CD1c-positive myeloid dendritic cell (primary cell): ENCODE measurements around the gene GALNT16.

ENCODE experiments used
- DNase-seq: peaks from one replicate; pipeline ENCODE4 v3.0.0-alpha.2; 2016; ENCODE audit errors: extremely low spot score

GALNT16 gene

GRCh38 chr14:69335371-69335771, 75.4 kb downstream of the GALNT16 start:
- no peak for DNase-seq

GRCh38 chr14:69337984-69338383, 78.0 kb downstream of the GALNT16 start:
- DNase-seq: no peak

GRCh38 chr14:69339426-69339825, 79.5 kb downstream of the GALNT16 start:
- DNase-seq: no peak

GRCh38 chr14:69342928-69343525, 83.1 kb downstream of the GALNT16 start:
- DNase-seq: no peak

GRCh38 chr14:69344171-69344570, 84.2 kb downstream of the GALNT16 start:
- no peak for DNase-seq

DNA sequence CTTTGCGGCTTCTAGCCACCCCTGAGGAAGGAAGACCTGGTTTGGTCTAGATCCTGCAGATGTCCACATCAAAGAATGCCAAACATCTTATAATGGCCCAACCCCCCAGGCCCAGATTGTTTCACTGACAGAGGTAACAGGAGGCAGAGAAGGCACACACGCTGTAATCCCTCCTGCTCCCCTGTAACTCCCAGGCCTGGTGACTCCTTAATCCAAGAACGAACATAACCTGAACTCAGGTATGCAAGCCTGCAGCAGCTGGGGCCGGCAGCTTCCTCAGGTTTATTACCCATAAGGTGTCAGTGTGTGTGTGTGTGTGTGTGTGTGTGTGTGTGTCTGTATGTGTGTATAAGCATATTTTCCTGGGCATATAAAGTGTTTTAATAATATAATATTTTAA, 85.4 kb downstream of the GALNT16 start:
- no peak for DNase-seq

- peak; percentile 20 for DNase-seq
Measured at GRCh38 chr14:69346710-69347109, 86.8 kb downstream of the GALNT16 start.

- no peak for DNase-seq
Measured at GRCh38 chr14:69349091-69349777, 89.3 kb downstream of the GALNT16 start.

DNA sequence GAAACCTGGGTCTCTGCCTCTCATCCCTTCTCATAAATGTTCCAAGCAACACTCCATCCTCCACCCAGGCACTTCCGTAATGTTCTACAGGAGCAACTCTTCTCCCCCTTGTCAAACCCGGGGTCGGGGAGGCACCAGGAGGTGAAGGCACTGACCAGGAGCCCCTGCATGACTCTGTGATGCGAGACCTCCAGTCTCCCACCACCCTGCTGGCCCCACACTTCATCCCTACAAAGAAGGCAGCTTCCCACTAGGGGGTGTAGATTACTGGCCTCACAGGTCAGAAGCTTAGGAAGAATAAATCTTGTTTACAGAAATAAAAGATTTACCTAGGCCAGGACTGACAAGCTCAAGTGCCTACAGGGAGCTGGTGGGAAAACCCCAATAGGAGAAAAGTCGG, 90.9 kb downstream of the GALNT16 start:
- DNase-seq: no peak

DNA sequence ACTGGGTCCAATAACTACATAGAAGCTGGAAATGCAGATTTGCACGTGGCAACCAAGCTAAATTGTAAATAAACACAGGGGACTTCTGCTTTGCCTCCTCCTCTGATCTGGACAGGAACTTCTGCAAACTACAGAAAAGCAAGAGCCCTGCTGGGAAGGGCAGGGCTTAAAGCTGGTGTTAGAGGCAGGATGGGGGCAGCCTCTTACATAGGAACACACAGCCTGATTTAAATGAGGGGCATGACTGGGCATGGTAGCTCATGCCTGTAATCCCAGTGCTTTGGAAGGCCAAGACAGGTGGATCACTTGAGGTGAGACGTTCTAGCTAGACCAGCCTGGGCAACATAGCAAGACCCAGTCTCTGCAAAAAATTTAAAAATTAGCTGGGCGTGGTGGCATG, 91.4 kb downstream of the GALNT16 start:
- peak; percentile 56 for DNase-seq

DNA sequence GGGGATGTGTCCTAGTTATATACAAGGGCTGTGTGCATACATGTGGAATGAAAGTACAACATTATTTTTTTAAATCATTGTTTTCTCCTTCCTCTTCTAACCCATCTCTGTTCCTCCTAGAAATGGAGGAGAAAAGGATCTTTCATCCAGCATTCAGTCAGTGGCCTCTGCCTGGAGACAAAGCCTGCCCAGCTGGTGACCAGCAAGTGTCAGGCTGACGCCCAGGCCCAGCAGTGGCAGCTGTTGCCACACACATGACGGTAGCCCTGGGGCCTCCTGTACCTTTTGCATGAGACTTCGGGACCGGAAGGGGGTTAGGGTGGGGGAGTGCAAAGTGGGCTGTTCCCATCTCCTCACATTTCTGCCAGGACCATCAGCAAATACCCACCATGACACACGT, 92.0 kb downstream of the GALNT16 start:
- DNase-seq: no peak

GRCh38 chr14:69353168-69353567, 93.2 kb downstream of the GALNT16 start:
- no peak for DNase-seq

DNA sequence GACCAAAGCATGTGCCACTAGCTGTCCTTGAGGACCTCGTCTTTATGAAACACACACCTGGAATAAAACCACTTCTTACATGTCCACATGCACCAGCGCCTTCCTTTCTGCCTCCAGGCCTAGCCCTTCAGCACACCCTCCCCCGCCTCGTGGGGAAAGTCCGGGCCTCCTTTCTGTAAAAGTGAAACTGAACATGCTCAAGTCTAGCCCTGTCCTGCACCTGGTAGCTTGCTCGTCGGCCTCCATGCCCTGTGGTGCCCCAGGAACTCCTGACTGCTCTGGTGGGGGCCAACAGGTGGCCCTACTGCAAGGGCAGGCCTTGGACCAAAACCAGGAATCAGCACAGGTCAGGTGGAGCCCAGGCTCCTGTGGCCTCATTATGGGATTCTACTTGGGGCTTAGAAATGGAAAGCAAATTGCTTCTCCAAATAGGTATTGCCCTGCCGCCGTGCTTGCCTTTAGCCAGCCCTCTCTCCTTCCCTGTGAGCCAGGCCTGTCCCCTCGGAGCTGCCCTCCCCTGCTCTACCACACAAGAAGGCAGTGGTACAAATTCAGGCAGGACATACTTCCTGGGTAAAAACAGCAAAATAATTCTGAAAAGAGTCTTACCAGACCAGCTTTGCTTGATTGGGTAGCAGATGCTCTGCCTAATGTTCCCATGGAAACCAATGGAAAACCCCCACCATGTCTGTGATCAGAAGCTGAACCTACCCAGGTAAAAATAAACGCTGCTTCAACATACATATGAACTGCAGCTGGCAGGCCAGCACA, 94.6 kb downstream of the GALNT16 start:
- no peak for DNase-seq

- DNase-seq: no peak
Measured at GRCh38 chr14:69355154-69355597, 95.2 kb downstream of the GALNT16 start.

GRCh38 chr14:69355607-69356281, 95.8 kb downstream of the GALNT16 start:
- no peak for DNase-seq

- no peak for DNase-seq
Measured at GRCh38 chr14:69356903-69357543, 97.1 kb downstream of the GALNT16 start.

DNA sequence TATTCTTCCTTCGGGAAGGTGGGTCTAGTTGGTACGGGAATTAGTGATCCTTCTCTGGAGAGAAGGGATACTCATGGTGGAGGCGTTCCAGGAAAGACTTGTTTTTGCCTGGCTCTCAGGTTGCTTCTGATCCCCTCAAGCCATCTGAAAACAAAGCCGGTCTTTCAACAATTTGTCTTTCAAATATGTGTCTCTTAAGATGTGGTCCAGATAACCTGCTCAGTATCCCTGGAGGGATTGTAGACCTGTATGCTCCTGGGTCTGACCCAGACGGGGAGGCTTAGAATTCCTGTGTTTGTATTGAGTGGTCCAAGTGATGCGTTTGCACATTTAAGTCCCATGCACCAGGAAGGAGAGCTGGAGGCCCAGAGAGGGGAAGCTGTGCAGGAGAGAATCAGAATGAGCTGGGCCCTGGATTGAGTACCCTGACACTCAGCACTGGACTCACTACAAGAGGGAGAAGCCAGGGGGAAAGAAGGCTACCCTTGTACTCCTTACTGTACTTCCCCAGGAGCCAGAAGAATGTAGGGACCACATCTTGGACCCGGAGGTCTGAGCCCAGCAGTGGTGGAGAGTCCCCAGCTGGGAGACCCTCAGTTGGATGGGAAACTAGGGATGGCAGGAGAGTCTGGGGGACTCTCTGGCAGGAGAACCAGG, 97.7 kb downstream of the GALNT16 start:
- no peak for DNase-seq

DNA sequence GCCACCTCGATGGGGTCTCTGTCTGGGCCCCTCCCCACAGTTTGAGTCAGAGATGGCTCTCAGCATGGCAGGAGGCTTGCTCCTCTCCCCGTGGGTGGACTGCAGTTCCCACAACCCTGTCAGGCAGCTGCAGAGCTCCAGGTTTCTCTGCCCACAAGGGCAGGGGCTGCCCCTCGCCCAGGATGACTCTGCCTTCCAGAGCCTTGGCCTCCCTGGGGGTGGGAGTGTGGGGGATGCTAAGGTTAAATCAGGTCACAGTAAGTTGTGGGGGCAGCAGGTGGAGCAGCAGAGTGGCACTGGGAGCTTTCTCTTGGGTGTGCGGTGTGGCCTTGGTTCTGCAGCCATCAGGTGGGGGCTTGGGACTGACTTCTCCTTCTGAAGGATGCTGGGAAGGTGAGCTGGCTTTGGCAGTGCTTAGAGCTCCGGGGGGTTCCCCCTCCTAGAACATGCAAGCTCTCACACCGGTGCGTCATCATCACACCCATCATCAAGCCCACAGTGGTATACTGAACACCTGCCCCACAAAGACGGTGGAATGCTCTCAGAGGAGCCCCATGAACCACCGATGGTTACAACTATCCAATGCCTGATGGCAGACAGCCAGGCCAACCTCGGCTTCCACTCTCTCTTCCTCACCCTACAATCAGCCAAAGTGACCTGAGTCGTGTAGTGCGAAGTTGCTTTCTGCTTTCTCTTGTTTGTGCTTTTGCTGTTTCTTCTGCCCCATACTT, 98.4 kb downstream of the GALNT16 start:
- DNase-seq: no peak

GRCh38 chr14:69358966-69359365, 99.0 kb downstream of the GALNT16 start:
- DNase-seq: no peak

- no peak for DNase-seq
Measured at GRCh38 chr14:69360438-69361108, 100.6 kb downstream of the GALNT16 start.
